ENCODE measurements around the gene SMIM27.
"Not testable (repeated sequence)": the region's sequence is repeated elsewhere in the genome, so short reads cannot be mapped to it uniquely, and the experiment has no call there.

The SMIM27 gene

DNA sequence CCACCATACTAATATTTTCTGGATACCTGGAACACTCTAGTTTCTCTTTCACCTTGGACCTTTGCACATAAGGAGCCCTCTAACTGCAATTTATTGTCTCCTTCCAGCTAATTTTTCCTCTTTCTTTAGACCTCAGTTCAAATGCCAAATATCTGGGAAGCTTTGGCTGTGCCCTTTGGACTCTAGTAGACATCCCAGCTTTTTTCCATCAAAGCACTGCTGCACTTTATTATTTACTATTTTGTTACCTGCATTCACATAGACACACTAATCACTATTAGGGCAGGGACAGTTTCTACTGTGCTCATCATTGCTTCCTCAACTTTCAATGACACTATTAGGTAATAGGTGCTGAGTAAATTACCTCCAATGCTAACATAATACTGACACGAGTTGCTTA, 28.2 kb upstream of the SMIM27 start:
- Mint-ChIP-seq H3K4me3 (no peak overlapping the region), H3K4me1 (peaks cover 20% of the 10 kb centered on the region), H3K27ac (no peak overlapping the region), H3K36me3 (ENCODE audit: low read depth) (peaks cover 4% of the 10 kb centered on the region), H3K9me3 (peaks cover 19% of the 10 kb centered on the region), H3K27me3 (ENCODE audit: low read depth, poor library complexity) (peaks cover 8% of the 10 kb centered on the region)
- no peak for DNase-seq
- TF ChIP-seq, protein P1, sequence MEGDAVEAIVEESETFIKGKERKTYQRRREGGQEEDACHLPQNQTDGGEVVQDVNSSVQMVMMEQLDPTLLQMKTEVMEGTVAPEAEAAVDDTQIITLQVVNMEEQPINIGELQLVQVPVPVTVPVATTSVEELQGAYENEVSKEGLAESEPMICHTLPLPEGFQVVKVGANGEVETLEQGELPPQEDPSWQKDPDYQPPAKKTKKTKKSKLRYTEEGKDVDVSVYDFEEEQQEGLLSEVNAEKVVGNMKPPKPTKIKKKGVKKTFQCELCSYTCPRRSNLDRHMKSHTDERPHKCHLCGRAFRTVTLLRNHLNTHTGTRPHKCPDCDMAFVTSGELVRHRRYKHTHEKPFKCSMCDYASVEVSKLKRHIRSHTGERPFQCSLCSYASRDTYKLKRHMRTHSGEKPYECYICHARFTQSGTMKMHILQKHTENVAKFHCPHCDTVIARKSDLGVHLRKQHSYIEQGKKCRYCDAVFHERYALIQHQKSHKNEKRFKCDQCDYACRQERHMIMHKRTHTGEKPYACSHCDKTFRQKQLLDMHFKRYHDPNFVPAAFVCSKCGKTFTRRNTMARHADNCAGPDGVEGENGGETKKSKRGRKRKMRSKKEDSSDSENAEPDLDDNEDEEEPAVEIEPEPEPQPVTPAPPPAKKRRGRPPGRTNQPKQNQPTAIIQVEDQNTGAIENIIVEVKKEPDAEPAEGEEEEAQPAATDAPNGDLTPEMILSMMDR (IDR thresholded peaks at IDR 0.05): no peak

DNA sequence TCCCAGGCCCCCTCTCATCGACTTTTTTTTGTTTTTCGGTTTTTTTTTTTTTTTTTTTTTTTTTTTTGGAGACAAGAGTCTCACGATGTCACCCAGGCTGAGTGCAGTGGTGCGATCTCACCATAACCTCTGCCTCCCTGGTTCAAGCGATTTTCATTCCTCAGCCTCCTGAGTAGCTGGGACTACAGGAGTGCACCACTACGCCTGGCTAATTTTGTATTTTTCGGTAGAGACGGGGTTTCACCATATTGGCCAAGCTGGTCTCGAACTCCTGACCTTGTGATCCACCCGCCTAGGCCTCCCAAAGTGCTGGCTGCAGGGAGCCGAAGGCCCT, 27.6 kb upstream of the SMIM27 start:
- not testable (repeated sequence) for H3K27me3 Mint-ChIP-seq (ENCODE audit: low read depth, poor library complexity); DNase-seq; H3K27ac Mint-ChIP-seq; H3K4me3 Mint-ChIP-seq; H3K36me3 Mint-ChIP-seq (ENCODE audit: low read depth)
- Mint-ChIP-seq H3K9me3 (peaks cover 14% of the 10 kb centered on the region), H3K4me1 (peaks cover 20% of the 10 kb centered on the region)

GRCh38 chr9:32524892-32525708, 27.0 kb upstream of the SMIM27 start:
- H3K27ac Mint-ChIP-seq: no peak overlapping the region
- H3K4me1 Mint-ChIP-seq: peaks cover 20% of the 10 kb centered on the region
- DNase-seq: no peak
- peak overlapping the region; percentile 92 for H3K4me3 Mint-ChIP-seq
- H3K9me3 Mint-ChIP-seq: peaks cover 14% of the 10 kb centered on the region
- peaks cover 4% of the 10 kb centered on the region for H3K36me3 Mint-ChIP-seq (ENCODE audit: low read depth)
- H3K27me3 Mint-ChIP-seq (ENCODE audit: low read depth, poor library complexity): peaks cover 8% of the 10 kb centered on the region
- TF ChIP-seq, protein P1 (IDR thresholded peaks at IDR 0.05): no peak

- H3K27ac Mint-ChIP-seq: no peak overlapping the region
- TF ChIP-seq, protein P1 (IDR thresholded peaks at IDR 0.05): no peak
- DNase-seq: no peak
- H3K27me3 Mint-ChIP-seq (ENCODE audit: low read depth, poor library complexity): peaks cover 8% of the 10 kb centered on the region
- peaks cover 5% of the 10 kb centered on the region for H3K36me3 Mint-ChIP-seq (ENCODE audit: low read depth)
- peak overlapping the region; percentile 92 for H3K4me3 Mint-ChIP-seq
- H3K4me1 Mint-ChIP-seq: peaks cover 20% of the 10 kb centered on the region
- H3K9me3 Mint-ChIP-seq: peaks cover 14% of the 10 kb centered on the region
These were observed 26.5 kb upstream of the SMIM27 start for GRCh38 chr9:32525709-32526030.

DNA sequence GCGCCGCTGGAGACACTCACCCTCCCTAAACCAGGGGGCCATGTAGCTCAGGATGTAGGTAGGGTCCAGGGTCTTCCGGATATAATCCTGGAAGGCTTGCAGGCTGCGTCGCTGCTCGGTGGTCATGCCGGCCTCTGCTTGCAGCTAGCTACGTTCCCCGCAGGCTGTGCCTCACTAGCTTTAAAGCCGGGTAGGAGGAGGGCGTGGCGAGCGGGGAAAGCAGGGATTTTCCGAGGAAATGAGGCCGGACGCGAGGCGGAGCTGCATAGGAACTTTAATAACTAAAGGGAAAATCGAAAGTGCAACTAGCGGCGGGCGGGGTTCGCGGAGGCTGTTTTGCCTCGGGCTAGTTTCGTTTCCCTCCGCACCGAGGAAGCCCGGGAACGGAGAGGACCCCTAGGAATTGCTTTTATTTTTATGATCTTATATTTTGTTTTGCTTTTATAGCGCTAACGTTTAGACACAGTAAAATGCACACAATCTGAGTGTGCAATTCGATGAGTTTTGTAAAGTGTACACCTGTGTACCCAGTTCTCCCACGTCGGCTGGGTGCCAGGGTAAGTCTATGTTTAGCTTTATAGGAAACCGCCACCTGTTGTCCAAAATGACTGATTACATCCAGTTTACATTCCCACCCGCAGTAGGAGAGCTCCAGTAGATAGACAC, 26.0 kb upstream of the SMIM27 start, which contains the start of gene RIGI:
RIGI (minus strand) TSS at position 156 of the 666 bp plus-strand sequence; CDS start at position 126, 30 bp downstream.
- peak; percentile 79 for DNase-seq
- H3K4me3 Mint-ChIP-seq: peak within 1 kb of the TSS; percentile 92
- peaks cover 13% of the 10 kb centered on the region for H3K9me3 Mint-ChIP-seq
- peaks cover 9% of the 10 kb centered on the region for H3K36me3 Mint-ChIP-seq (ENCODE audit: low read depth)
- H3K27me3 Mint-ChIP-seq (ENCODE audit: low read depth, poor library complexity): peaks cover 8% of the 10 kb centered on the region
- TF ChIP-seq, protein P1 (IDR thresholded peaks at IDR 0.05): peak; percentile 44
- no peak within 1 kb of the TSS for H3K27ac Mint-ChIP-seq
- H3K4me1 Mint-ChIP-seq: peaks cover 20% of the 10 kb centered on the region

- Mint-ChIP-seq H3K36me3 (ENCODE audit: low read depth) (peaks cover 11% of the 10 kb centered on the region), H3K27ac (no peak overlapping the region), H3K4me1 (peaks cover 20% of the 10 kb centered on the region), H3K4me3 (peak overlapping the region; percentile 92), H3K9me3 (peaks cover 11% of the 10 kb centered on the region), H3K27me3 (ENCODE audit: low read depth, poor library complexity) (peaks cover 8% of the 10 kb centered on the region)
- no peak for DNase-seq
- TF ChIP-seq, protein P1 (IDR thresholded peaks at IDR 0.05): no peak
These were observed 25.4 kb upstream of the SMIM27 start for GRCh38 chr9:32526707-32527048.

Data from nephron progenitor cell (in vitro differentiated cells).